Measurements from ENCODE around the gene GID8. TPM values are rescaled to one million over a fixed set of nuclear protein-coding genes. Genes with fewer than 3 reads are reported as not detected.
A peak's percentile ranks its signal among the peaks of the same experiment; 100 is the strongest.

The GID8 gene
- total and polyA plus RNA-seq, 2 of the 4 experiments (the other 2 are of a cell fraction) = 21.5 to 33.9 TPM

DNA sequence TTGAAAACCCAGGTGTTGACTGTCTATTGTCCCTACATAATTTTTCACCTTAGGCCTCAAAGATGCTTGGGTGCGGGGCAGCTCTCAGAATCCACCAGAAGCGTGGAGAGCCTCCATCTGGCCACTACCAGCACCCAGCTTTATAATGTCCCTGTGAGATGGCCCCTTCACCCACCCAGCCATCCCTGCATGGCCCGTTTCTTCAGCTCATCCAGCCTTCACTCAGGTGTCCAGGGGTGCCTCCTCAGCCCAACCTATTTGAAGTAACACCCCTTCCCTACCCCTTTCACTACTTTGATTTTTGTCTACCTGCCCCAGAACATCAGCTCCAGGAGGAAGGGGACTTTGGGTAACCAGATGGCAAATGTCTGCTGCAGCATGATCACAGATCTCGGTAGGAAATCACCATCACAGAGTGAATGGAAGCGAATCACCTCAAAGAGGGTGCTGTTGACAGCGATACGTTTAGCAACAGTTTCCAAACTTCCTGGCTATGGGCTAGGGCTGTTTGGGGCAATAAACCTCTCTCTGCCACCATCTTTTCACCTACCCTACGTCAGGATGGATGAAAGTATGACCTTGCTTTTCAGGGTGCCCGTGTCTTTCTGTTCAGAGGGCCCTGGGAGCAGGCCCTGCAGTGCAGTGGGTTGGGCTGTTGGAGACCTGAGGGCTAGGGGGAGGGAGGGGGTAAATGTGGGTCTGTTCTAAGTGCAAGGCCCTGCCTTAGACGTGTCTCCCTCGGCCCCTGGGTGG lies 13.4 kb downstream of the GID8 start:
- H4K20me1 ChIP-seq (ENCODE audit: insufficient read depth, low read length) = peaks cover 13% of the 10 kb centered on the region
- H4K8ac ChIP-seq (ENCODE audit: low read depth in 2 of 2, low read length in 2 of 2) = no peak overlapping the region
- no peak overlapping the region for H2BK20ac ChIP-seq (ENCODE audit: low read depth, low read length)
- no peaks in the 10 kb centered on the region for H3K27me3 ChIP-seq (ENCODE audit: control insufficient read depth, insufficient read depth, low read length)
- WGBS, 2 experiments (ENCODE audit: extremely low coverage in 2 of 2, insufficient read length in 1 of 2) = 97% methylated on average over 5 of the region's 11 CpGs; no CpG with 5 or more reads in 1 of the 2 experiments
- dilution Hi-C loops (cut with HindIII; ENCODE audit: low sequenced_read_pairs, unreplicated experiment) = no loop called here
- ATAC-seq (ENCODE audit: low read depth) = no peak
- ChIA-PET CTCF (no interaction called here), POLR2A (ENCODE audit: unreplicated experiment) (no interaction called here)
- H3K18ac ChIP-seq (ENCODE audit: low read depth, low read length) = no peak overlapping the region
- H2BK5ac ChIP-seq (ENCODE audit: low read depth, low read length, poor library complexity, severe bottlenecking) = no peak overlapping the region
- no peak overlapping the region for H3K14ac ChIP-seq (replicated peaks; ENCODE audit: low read depth, low read length)
- TF ChIP-seq FOS (IDR thresholded peaks at IDR 0.05; ENCODE audit: low read depth, low read length) = no peak
- no peak for TF ChIP-seq RCOR1 (IDR thresholded peaks at IDR 0.05; ENCODE audit: insufficient replicate concordance, low read length)
- no peak for TF ChIP-seq SMC3 (IDR thresholded peaks at IDR 0.05; ENCODE audit: low read depth, low read length)
- TF ChIP-seq MAFK (IDR thresholded peaks at IDR 0.05; ENCODE audit: low read depth, low read length) = no peak
- H3K36me3 ChIP-seq (ENCODE audit: control insufficient read depth, insufficient read depth, low read length) = peaks cover 33% of the 10 kb centered on the region
- H2AK9ac ChIP-seq (replicated peaks; ENCODE audit: low read depth, low read length, poor library complexity) = peak overlapping the region; percentile 30
- H2AK5ac ChIP-seq (ENCODE audit: low read depth, low read length) = no peak overlapping the region
- no peak overlapping the region for H3K9ac ChIP-seq (ENCODE audit: low read depth, low read length)
- H3K4me3 ChIP-seq (ENCODE audit: insufficient read depth, low read depth, low read length) = no peak overlapping the region
- no TSS peak for BruUV-seq (replicated peaks)
- H3K23ac ChIP-seq (ENCODE audit: low read depth, low read length) = no peak overlapping the region
- in situ Hi-C loops (cut with MboI; ENCODE audit: low sequenced_read_pairs) = no loop called here
- no peak overlapping the region for H3K56ac ChIP-seq (ENCODE audit: extremely low read depth, insufficient read depth, low read length)
- H2BK15ac ChIP-seq (ENCODE audit: low read depth, low read length) = no peak overlapping the region
- H3K27ac ChIP-seq (ENCODE audit: insufficient read depth, low read length) = no peak overlapping the region
- no peak overlapping the region for H3K4ac ChIP-seq (ENCODE audit: low read depth, low read length)
- H3K4me1 ChIP-seq (ENCODE audit: control insufficient read depth, insufficient read depth, low read length) = peaks cover 13% of the 10 kb centered on the region
- H3K9me3 ChIP-seq (ENCODE audit: control insufficient read depth, insufficient read depth, low read length) = peaks cover 2% of the 10 kb centered on the region; the same call in 1 of the 2 replicates
- H4K5ac ChIP-seq (ENCODE audit: low read depth, low read length) = no peak overlapping the region
- no peak overlapping the region for H2BK120ac ChIP-seq (ENCODE audit: low read depth, low read length)
- H4K91ac ChIP-seq (ENCODE audit: insufficient read depth, low read depth, low read length) = no peak overlapping the region
- no peak for DNase-seq
- peaks cover 11 to 26% of the 10 kb centered on the region in 2 experiments; a peak in 2 of 4 replicates for H3K79me1 ChIP-seq (ENCODE audit: low read depth in 1 of 2, low read length in 2 of 2)
- no peak overlapping the region for H3K4me2 ChIP-seq (ENCODE audit: low read depth, low read length)
- H3K9me1 ChIP-seq (ENCODE audit: insufficient read depth, low read length) = peaks cover 8% of the 10 kb centered on the region; the same call in 1 of the 2 replicates
- intact Hi-C loops (cut with micrococcal nuclease) = no loop called here
- no peak overlapping the region for H2AFZ ChIP-seq (replicated peaks; ENCODE audit: low read length, poor library complexity)

Data from IMR-90 (cell line).